Right atrium auricular region (tissue), 2 donors: ENCODE data around the gene NSD1. TPM values are rescaled to one million over a fixed set of nuclear protein-coding genes. Genes with fewer than 3 reads are reported as not detected.

Source experiments
- DNase-seq: peaks from one replicate; pipeline ENCODE4 v3.0.0-alpha.2; 2019; ENCODE audit warnings: low spot score
- H3K27ac ChIP-seq, 2 donors: fragments of 200-600 bp; sonication (generic); 1 replicate in 1 of 2; 2 replicates in 1 of 2; pipeline ENCODE4 v1.5.1; 2016 to 2019
- H3K27me3 ChIP-seq, 2 donors: fragments of 200-600 bp; sonication (generic); one replicate each; pipeline versions ENCODE4 v1.5.1 to v1.6.0; 2017 to 2019
- H3K36me3 ChIP-seq: fragments of 200-600 bp; sonication (generic); one replicate; pipeline ENCODE4 v1.5.1; 2016
- H3K4me1 ChIP-seq, 2 donors: fragments of 200-600 bp; sonication (generic); one replicate each; pipeline versions ENCODE4 v1.5.1 to v1.6.0; 2017 to 2019
- H3K4me3 ChIP-seq, 2 donors: fragments of 200-600 bp; sonication (generic); 1 replicate in 1 of 2; 2 replicates in 1 of 2; pipeline ENCODE4 v1.5.1; 2017 to 2019; ENCODE audit warnings: mild to moderate bottlenecking in 1 of 2, moderate library complexity in 1 of 2
- H3K9me3 ChIP-seq, 2 donors: fragments of 200-600 bp; sonication (generic); one replicate each; pipeline ENCODE4 v1.5.1; 2019
- CTCF ChIP-seq, 2 donors: fragments of 200-600 bp; sonication (generic); IDR thresholded peaks; one replicate each; pipeline ENCODE4 v1.5.1; 2019; ENCODE audit warnings: antibody characterized with exemption in 2 of 2
- total RNA-seq, 2 donors: library from RNA; depleted of rRNA; stranded (reverse); fragments of >200 nt; gene quantifications; one replicate each; pipeline ENCODE4 v1.1.0, GENCODE V29; 2016

The NSD1 gene
- total RNA-seq, 2 donors from 2014 or later: 25.4 to 26.7 TPM

- DNase-seq: no peak
- H3K4me1 ChIP-seq: peaks cover 0 to 30% of the 10 kb centered on the region in 2 donors
- no peak for TF ChIP-seq CTCF (IDR thresholded peaks at IDR 0.05)
- H3K4me3 ChIP-seq: no peak overlapping the region
- H3K27ac ChIP-seq: no peak overlapping the region
- no peaks in the 10 kb centered on the region for H3K27me3 ChIP-seq
- no peaks in the 10 kb centered on the region for H3K36me3 ChIP-seq
- no peaks in the 10 kb centered on the region for H3K9me3 ChIP-seq
Measured at GRCh38 chr5:177097016-177097985, 36.3 kb upstream of the NSD1 start.

- no peak overlapping the region for H3K27ac ChIP-seq
- H3K9me3 ChIP-seq: no peaks in the 10 kb centered on the region
- no peak for DNase-seq
- no peaks in the 10 kb centered on the region for H3K36me3 ChIP-seq
- H3K4me3 ChIP-seq: no peak overlapping the region
- peaks cover 0 to 30% of the 10 kb centered on the region in 2 donors for H3K4me1 ChIP-seq
- TF ChIP-seq CTCF (IDR thresholded peaks at IDR 0.05): no peak
- no peaks in the 10 kb centered on the region for H3K27me3 ChIP-seq
Measured at GRCh38 chr5:177098120-177098469, 35.5 kb upstream of the NSD1 start.

- H3K4me3 ChIP-seq: no peak overlapping the region
Measured at GRCh38 chr5:177098470-177099141, 35.0 kb upstream of the NSD1 start.

GRCh38 chr5:177099422-177100093, 34.0 kb upstream of the NSD1 start:
- no peak for TF ChIP-seq CTCF (IDR thresholded peaks at IDR 0.05)
- Histone ChIP-seq H3K4me1 (peaks cover 0 to 22% of the 10 kb centered on the region in 2 donors), H3K27ac (no peak overlapping the region)

More at GRCh38 chr5:177098470-177099141, 35.0 kb upstream of the NSD1 start:
- TF ChIP-seq CTCF (IDR thresholded peaks at IDR 0.05): no peak
- Histone ChIP-seq H3K4me1 (peaks cover 0 to 30% of the 10 kb centered on the region in 2 donors), H3K36me3 (no peaks in the 10 kb centered on the region), H3K27ac (no peak overlapping the region), H3K9me3 (no peaks in the 10 kb centered on the region), H3K27me3 (no peaks in the 10 kb centered on the region)
- no peak for DNase-seq

GRCh38 chr5:177100714-177101121, 32.9 kb upstream of the NSD1 start:
- Histone ChIP-seq H3K27me3 (no peaks in the 10 kb centered on the region), H3K27ac (no peak overlapping the region), H3K36me3 (no peaks in the 10 kb centered on the region), H3K4me1 (peaks cover 0 to 11% of the 10 kb centered on the region in 2 donors), H3K9me3 (no peaks in the 10 kb centered on the region), H3K4me3 (no peak overlapping the region)
- no peak for TF ChIP-seq CTCF (IDR thresholded peaks at IDR 0.05)
- no peak for DNase-seq

More at GRCh38 chr5:177099422-177100093, 34.0 kb upstream of the NSD1 start:
- H3K4me3 ChIP-seq: no peak overlapping the region
- H3K36me3 ChIP-seq: no peaks in the 10 kb centered on the region
- no peaks in the 10 kb centered on the region for H3K27me3 ChIP-seq
- DNase-seq: no peak
- H3K9me3 ChIP-seq: no peaks in the 10 kb centered on the region
